GM12878 (cell line): ENCODE measurements around the gene ZNRF3. TPM values are rescaled to one million over a fixed set of nuclear protein-coding genes. Genes with fewer than 3 reads are reported as not detected.

ENCODE experiments used
- ATAC-seq: fragments of 200-7000 bp; cut with Tn5 transposase; 3 replicates; pipeline ENCODE4 v1.9.1; 2020; ENCODE audit warnings: mild to moderate bottlenecking, moderate library complexity
- BruUV-seq: library from RNA; stranded (reverse); fragments of 400-500 nt; replicated peaks from 2 replicates; lab custom pipeline; 2021; lab: Mats Ljungman, UMichigan
- CTCF ChIA-PET: fragments of 300-600 bp; sonication (Branson Sonifier 250); formaldehyde crosslinking; extraction: SDS; loops from one replicate; lab custom pipeline; 2021; ENCODE audit warnings: inconsistent platforms; lab: Yijun Ruan, JAX
- POLR2A ChIA-PET: fragments of 350-600 bp; formaldehyde crosslinking; extraction: SDS; loops from one replicate; lab custom pipeline; 2021; ENCODE audit warnings: inconsistent platforms; lab: Charles Lee
- RAD21 ChIA-PET: fragments of 300-600 bp; sonication (Branson Sonifier 250); formaldehyde crosslinking; loops from one replicate; lab custom pipeline; 2023; ENCODE audit warnings: antibody characterized with exemption; ENCODE audit not compliant: unreplicated experiment; lab: Charles Lee
- SMC1A ChIA-PET: fragments of 300-600 bp; sonication (Branson Sonifier 250); formaldehyde crosslinking; loops from one replicate; lab custom pipeline; 2023; ENCODE audit not compliant: unreplicated experiment, uncharacterized antibody; lab: Charles Lee
- DNase-seq: peaks from one replicate; pipeline ENCODE4 v3.0.0-alpha.2; 2011; ENCODE audit warnings: low read depth, low spot score
- FAIRE-seq: peaks from 3 replicates; lab custom pipeline; 2011; peaks lifted over from hg19 to GRCh38; lab: Jason Lieb, UNC
- H2AFZ ChIP-seq: 2 replicates; pipeline ENCODE4 v1.6.0; 2011; ENCODE audit warnings: low read depth, low read length, control low read depth; ENCODE audit not compliant: control insufficient read depth
- H3K27ac ChIP-seq: 2 replicates; pipeline ENCODE4 v1.5.1; 2011; ENCODE audit warnings: control low read depth; ENCODE audit not compliant: control insufficient read depth, insufficient read depth
- H3K27me3 ChIP-seq, 2 experiments: replicated peaks in 1 of 2; 2 replicates each; pipeline versions ENCODE4 v1.6.0 to v1.6.1; 2011; ENCODE audit warnings: low read length in 1 of 2; ENCODE audit not compliant: control insufficient read depth in 2 of 2, insufficient read depth in 2 of 2
- H3K36me3 ChIP-seq, 2 experiments: 2 replicates each; pipeline ENCODE4 v1.5.1; 2011; ENCODE audit warnings: low read length in 1 of 2; ENCODE audit not compliant: control insufficient read depth in 2 of 2, insufficient read depth in 2 of 2
- H3K4me1 ChIP-seq: 2 replicates; pipeline ENCODE4 v1.6.1; 2011; ENCODE audit warnings: mild to moderate bottlenecking, low read length, moderate library complexity, mixed read lengths; ENCODE audit not compliant: control insufficient read depth, insufficient read depth
- H3K4me2 ChIP-seq: 2 replicates; pipeline ENCODE4 v1.6.0; 2011; ENCODE audit warnings: control low read depth; ENCODE audit not compliant: control insufficient read depth, insufficient read depth
- H3K4me3 ChIP-seq: fragments of 200-600 bp; sonication (generic); 2 replicates; pipeline ENCODE4 v1.5.1; 2016
- H3K79me2 ChIP-seq: 2 replicates; pipeline ENCODE4 v1.6.0; 2011; ENCODE audit warnings: low read length; ENCODE audit not compliant: control insufficient read depth, insufficient read depth
- H3K9ac ChIP-seq: 2 replicates; pipeline ENCODE4 v1.8.0; 2011; ENCODE audit warnings: low read length, control low read depth, mixed read lengths; ENCODE audit not compliant: control insufficient read depth, insufficient read depth
- H3K9me3 ChIP-seq: replicated peaks from 3 replicates; pipeline ENCODE4 v1.5.1; 2011; ENCODE audit warnings: mild to moderate bottlenecking, low read length; ENCODE audit not compliant: control insufficient read depth, insufficient read depth
- H4K20me1 ChIP-seq: 2 replicates; pipeline ENCODE4 v1.6.0; 2011; ENCODE audit not compliant: control insufficient read depth, insufficient read depth
- ZNF687 ChIP-seq: fragments of 450-650 bp; IDR thresholded peaks from 2 replicates; pipeline ENCODE4 v1.6.1; 2017; ENCODE audit warnings: mild to moderate bottlenecking, moderate library complexity
- WGBS: methylation state at CpG from one replicate; pipeline ENCODE4 v1.1.6; 2016; ENCODE audit warnings: low lambda C conversion rate; ENCODE audit not compliant: insufficient replicate concordance, insufficient coverage; ENCODE audit errors: missing lambda C conversion rate; 5-methylcytosine and 5-hydroxymethylcytosine counted together
- in situ Hi-C: fragments of 300-500 bp; cut with MboI; formaldehyde crosslinking; loops from 9 replicates; pipeline ENCODE4 v1.14.3; 2018; ENCODE audit warnings: mixed read lengths
- intact Hi-C: fragments of 100-400 bp; cut with micrococcal nuclease; formaldehyde crosslinking; loops from one replicate; pipeline ENCODE4 v1.14.2; 2022; ENCODE audit not compliant: unreplicated experiment
- polyA plus RNA-seq, 11 experiments: library from polyadenylated mRNA; depleted of rRNA in 4 of 11; unstranded in 6 of 11; stranded (reverse) in 5 of 11; fragments of >200 nt; fragmentation: Nextera tagmentation in 4 of 11; fragmentation: Illumina TruSeq in 1 of 11; extraction: Ambion mirVana in 4 of 11; extraction: Trizol in 1 of 11; gene quantifications; 1 replicate in 1 of 11; 2 replicates in 10 of 11; pipeline versions ENCODE4 v1.2.1 to v1.2.3, GENCODE V29; 2011 to 2016; ENCODE audit warnings: inconsistent platforms in 2 of 11, missing spikeins in 2 of 11, low read depth in 1 of 11
- total RNA-seq, 4 experiments: library from RNA; depleted of rRNA in 3 of 4; stranded (reverse); fragments of >200 nt in 3 of 4; fragmentation: Illumina TruSeq in 1 of 4; extraction: Trizol in 1 of 4; gene quantifications; 2 replicates each; pipeline versions ENCODE4 v1.2.1 to v1.2.3, GENCODE V29; 2013 to 2021
- TF ChIP-seq, protein P1 (sequence below): fragments of 150-350 bp; IDR thresholded peaks from 2 replicates; pipeline ENCODE4 v1.6.1; 2016; ENCODE audit warnings: low read depth, low read length

ZNRF3 gene
- total and polyA plus RNA-seq, 10 of the 15 experiments (the other 5 are each of a cell fraction or from before 2014, with no cell fraction given), result 0.05 to 2.4 (median 0.46) TPM

GRCh38 chr22:29060251-29060869, 177.0 kb downstream of the ZNRF3 start:
- Histone ChIP-seq H3K27me3 (peaks cover 0 to 11% of the 10 kb centered on the region in 2 experiments; a peak in 1 of 4 replicates), H3K4me2 (no peak overlapping the region), H3K4me1 (no peaks in the 10 kb centered on the region), H3K79me2 (no peaks in the 10 kb centered on the region), H3K27ac (no peak overlapping the region), H2AFZ (no peak overlapping the region), H3K9ac (no peak overlapping the region), H3K36me3 (no peaks in the 10 kb centered on the region), H4K20me1 (no peaks in the 10 kb centered on the region), H3K4me3 (no peak overlapping the region), H3K9me3 (no peaks in the 10 kb centered on the region)
- POLR2A ChIA-PET, result interaction anchor here (0.7 kb wide), 2 partner anchors 160 to 397 kb away, joined by 3 to 6 read pairs; no protein-coding TSS in a partner anchor
- RAD21 ChIA-PET, result no interaction called here
- ATAC-seq (no peak), FAIRE-seq (no peak), DNase-seq (no peak)
- CTCF ChIA-PET, result interaction anchor here (1.2 to 1.8 kb wide), 2 partner anchors 20 to 94 kb away, joined by 4 read pairs; no protein-coding TSS in a partner anchor
- BruUV-seq, result no TSS peak
- no peak for TF ChIP-seq ZNF687
- TF ChIP-seq, protein P1, sequence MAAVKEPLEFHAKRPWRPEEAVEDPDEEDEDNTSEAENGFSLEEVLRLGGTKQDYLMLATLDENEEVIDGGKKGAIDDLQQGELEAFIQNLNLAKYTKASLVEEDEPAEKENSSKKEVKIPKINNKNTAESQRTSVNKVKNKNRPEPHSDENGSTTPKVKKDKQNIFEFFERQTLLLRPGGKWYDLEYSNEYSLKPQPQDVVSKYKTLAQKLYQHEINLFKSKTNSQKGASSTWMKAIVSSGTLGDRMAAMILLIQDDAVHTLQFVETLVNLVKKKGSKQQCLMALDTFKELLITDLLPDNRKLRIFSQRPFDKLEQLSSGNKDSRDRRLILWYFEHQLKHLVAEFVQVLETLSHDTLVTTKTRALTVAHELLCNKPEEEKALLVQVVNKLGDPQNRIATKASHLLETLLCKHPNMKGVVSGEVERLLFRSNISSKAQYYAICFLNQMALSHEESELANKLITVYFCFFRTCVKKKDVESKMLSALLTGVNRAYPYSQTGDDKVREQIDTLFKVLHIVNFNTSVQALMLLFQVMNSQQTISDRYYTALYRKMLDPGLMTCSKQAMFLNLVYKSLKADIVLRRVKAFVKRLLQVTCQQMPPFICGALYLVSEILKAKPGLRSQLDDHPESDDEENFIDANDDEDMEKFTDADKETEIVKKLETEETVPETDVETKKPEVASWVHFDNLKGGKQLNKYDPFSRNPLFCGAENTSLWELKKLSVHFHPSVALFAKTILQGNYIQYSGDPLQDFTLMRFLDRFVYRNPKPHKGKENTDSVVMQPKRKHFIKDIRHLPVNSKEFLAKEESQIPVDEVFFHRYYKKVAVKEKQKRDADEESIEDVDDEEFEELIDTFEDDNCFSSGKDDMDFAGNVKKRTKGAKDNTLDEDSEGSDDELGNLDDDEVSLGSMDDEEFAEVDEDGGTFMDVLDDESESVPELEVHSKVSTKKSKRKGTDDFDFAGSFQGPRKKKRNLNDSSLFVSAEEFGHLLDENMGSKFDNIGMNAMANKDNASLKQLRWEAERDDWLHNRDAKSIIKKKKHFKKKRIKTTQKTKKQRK, result no peak
- intact Hi-C loops, result no loop called here
- 31% methylated on average over 12 of the region's 12 CpGs for WGBS
- in situ Hi-C loops, result no loop called here
- SMC1A ChIA-PET, result interaction anchor here (2.0 kb wide), 1 partner anchor 19 kb away, joined by 4 read pairs; no protein-coding TSS in a partner anchor
